CD4-positive, alpha-beta T cell treated with Interleukin-10 for 1 hour (primary cell): Measurements from ENCODE around the gene FMN2.
A peak's percentile ranks its signal among the peaks of the same experiment; 100 is the strongest.

Experiments
- DNase-seq: peaks from one replicate; pipeline ENCODE4 v3.0.0-alpha.2; 2020

Gene FMN2

DNA sequence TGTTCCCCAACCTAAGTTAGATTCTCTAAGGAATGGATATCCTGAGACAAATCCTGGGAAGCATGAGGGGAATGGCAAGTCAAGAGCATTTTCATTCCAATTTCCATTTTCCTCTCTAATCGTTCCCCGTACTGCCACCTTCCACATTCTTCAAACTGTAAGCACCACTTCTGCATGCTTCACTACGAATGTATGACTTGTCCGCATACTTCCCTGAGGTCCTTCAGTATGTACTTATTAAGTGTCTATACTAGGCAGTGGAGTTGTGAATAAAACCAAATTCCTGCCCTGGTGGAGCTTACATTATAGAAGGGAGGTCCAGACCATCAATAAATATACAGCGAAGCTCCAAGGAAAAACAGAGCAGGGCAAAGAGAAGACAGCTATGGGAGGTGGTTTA, 365.5 kb downstream of the FMN2 start:
- no peak for DNase-seq

- DNase-seq: no peak
Measured at GRCh38 chr1:240462277-240462676, 370.6 kb downstream of the FMN2 start.

DNA sequence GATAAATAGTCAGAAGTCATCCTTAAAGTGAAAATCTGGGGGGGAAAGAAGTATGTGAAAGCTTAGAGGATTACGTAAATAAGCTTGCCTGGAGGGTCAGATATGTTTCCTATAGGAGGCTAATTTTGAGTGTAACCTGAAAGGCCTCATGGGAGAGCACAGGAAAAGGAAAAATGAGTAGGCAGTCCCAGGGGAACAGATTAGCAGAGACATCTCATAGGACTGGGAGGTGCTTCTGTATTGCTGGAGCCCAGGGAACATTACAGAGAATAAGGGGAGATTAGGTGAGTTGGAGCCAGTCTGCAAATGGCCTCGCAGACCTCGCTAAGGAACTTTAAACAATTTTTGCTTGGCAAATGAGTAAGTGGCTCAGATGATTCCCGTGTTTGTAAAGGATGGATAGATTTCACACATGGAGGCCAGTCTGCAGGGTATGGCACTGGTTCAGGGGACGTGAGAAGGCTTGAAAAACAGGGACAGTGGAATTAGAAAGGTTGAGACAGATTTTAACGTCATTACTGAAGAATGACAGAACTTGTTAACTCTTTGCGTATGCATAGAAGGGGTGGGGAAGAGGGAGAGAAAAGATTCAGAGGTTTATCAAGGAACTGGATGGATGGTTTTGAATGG, 371.2 kb downstream of the FMN2 start:
- no peak for DNase-seq

- no peak for DNase-seq
Measured at GRCh38 chr1:240464099-240464498, 372.4 kb downstream of the FMN2 start.

- no peak for DNase-seq
Measured at GRCh38 chr1:240465531-240465940, 373.9 kb downstream of the FMN2 start.

- no peak for DNase-seq
Measured at GRCh38 chr1:240466509-240466908, 374.8 kb downstream of the FMN2 start.

DNA sequence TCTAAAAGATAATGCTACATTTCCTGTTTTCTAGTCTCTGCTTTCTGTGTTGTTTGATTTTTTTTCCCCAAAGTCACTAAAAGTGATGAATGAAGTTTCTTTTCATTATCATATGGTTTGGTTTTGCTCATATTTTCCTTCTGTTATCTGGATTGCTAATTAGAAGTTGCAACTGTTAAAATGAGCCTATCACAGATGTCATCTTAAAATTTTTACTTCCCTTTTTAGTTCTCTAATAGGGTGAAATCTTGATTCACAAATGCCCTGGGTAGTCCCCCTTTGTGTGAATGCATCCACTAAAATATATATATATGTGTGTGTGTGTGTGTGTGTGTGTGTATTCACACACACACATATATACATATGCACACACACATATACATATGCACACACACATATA, 376.2 kb downstream of the FMN2 start:
- DNase-seq: no peak

DNA sequence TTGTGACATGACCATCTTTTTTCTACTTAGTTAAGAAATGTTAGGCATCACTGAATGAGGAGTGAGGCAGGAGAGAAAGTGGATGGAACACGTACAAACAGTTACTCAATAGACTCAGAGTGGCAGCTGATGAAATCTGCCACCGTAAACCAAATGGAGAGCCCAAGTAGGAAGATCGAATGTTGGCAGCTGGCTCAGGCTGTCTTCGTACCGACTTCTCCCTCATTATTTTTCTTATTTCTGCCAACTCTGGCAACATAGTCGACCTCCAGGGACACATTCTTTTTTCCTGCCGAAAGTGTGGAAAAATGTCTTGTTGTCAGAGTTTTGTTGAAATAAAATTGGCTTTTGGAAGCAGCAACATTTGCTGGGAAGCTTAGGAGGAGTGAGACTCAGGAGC, 377.0 kb downstream of the FMN2 start:
- no peak for DNase-seq

GRCh38 chr1:240474133-240474614, 382.5 kb downstream of the FMN2 start:
- no peak for DNase-seq

GRCh38 chr1:240475832-240476231, 384.1 kb downstream of the FMN2 start:
- DNase-seq: no peak

DNA sequence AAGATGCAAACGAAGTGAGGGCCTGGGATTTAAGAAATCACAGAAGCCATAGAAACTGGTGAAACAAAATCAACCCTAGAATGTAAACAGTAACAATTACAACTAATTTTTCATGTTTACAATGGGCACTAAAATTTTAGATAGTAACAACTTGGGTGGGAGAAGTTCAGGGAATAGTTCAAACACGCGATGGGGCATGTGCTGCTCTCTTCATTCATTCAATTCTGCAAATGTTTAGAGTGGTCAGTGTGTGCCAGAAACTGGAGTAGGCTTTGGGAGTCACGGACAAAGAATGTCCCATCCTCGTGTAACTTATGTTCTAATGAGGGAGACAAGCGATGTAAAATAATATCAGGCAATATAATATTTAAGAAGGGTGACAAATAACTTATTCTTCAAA, 386.9 kb downstream of the FMN2 start:
- DNase-seq: no peak

DNA sequence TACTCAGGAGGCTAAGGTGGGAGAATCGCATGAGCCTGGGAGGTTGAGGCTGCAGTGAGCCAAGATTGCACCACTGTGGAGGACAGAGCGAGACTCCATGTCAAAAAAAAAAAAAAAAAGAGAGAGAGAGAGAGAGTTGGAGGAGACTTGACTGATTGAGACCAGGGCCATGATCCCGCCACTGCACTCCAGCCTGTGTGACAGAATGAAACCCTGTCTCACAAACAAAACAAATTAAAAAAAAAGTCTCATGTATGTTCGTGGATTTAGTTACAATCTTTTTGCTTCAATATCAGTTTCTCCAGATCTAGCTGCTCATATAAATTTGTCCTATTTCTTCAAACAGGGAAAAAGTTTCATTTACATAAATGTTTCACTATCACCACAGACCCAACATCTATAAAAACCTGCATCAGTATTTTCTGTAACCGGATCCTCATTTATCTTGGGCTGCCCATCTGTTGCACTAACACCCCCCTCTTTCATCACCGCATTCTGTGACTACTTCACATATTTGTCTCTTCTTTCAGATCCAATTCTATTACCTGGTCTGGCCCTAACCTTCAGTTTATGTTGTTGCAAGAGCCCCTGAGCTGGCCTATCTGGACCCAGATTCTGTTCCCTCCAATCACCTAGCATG, 393.2 kb downstream of the FMN2 start:
- no peak for DNase-seq

- no peak for DNase-seq
Measured at GRCh38 chr1:240486611-240487010, 394.9 kb downstream of the FMN2 start.

DNA sequence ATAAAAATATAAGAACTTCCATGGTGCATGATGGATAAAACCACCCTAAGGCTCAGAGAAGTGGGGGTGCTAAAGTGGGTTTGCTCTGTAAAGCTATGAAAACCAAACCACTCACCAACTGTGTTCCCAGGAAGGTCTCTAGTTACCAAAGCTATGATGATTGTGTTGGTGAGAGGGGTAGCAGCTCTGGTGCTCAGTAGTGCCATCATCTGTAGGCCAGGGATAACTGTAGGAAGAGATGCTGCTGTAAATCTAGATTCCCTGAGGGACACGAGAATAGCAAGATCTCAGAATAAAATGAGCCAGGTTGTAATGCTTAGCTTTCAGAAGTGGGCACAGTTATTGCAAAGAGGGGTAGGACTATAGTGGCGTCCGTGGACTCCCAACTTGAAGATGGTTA, 395.8 kb downstream of the FMN2 start:
- no peak for DNase-seq

DNA sequence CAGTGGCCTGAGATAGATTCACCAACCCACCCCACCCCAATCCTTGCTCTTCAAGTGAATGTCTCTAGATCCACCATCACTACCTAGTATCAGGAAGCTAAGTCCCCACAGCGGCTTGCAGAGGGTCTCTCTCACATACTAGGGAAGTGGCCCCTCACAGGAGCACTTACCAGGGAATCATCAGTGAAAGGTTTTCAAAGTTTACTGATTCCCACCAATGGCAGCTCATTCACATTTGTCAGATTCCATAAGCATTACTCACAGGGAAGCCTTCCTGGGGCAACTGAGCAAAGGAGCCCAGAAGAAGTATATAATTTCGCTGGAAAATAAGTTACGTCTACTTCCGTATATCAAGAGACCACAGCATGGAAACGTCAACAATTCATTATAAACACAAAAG, 399.5 kb downstream of the FMN2 start:
- no peak for DNase-seq

DNA sequence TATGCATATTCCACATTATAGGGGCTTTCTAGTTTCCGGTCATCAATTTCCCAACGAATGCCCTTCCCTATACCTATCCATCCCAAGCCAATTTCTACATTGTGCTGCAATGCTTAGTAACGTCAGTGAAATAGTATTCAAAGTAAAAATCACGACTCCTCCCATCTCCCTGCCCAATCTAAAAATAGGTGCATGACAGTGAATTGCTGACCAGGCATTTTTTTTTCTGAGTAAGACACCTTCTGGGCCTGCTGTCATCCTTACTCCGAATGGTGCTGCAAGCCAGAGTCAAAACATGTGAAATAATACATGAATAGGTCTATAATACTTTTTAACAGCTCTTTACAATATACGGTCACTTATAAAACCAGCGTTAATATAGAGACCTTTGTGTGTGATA, 400.1 kb downstream of the FMN2 start:
- no peak for DNase-seq

DNA sequence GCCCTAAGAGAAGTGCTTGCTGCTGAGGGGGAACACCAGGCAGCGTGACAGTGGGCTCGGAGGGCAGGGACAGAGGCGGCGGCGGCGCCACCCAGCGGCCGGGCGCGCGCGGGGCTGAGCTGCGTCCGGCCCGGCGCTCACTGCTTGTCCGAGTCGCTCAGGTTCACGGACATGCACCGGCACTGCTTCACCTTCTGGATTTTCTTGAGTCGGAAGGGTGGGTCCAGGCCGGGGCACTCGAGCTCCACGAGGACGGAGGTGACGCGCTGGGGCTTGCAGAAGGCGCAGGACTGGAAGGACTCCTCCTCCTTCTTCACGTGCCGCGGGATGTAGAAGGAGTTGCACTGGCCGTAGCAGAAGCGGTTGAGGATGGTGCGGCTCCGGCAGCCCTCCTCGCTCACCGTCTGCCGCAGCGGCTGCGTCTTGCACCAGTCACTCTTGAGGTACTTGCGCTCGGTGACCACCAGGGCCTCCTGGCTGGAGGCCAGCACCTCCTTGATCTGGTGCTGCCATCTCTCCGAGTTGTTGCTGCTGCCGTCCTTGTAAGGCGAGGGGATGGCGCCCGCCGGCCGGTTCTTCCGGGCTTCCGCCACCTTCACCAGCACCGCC, 401.3 kb downstream of the FMN2 start:
- DNase-seq: peak; percentile 14

DNA sequence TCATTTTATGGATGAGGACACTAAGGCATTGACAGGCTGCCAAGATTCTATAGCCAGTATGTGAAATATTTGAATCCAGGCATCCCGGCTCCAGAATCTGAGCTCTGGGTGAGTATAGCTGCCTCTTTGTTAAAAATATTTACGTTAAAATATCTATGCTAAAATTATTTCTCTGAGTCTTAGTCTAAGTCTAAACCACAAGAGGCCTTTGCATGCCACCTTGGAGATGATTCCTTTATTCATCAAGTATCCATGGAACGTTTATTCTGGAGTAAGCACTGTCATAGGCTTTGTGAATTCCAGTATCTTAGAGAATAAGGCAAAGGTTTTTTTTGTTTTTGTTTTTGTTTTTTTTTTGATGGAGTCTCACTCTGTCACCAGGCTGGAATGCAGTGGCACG, 403.9 kb downstream of the FMN2 start:
- DNase-seq: no peak

DNA sequence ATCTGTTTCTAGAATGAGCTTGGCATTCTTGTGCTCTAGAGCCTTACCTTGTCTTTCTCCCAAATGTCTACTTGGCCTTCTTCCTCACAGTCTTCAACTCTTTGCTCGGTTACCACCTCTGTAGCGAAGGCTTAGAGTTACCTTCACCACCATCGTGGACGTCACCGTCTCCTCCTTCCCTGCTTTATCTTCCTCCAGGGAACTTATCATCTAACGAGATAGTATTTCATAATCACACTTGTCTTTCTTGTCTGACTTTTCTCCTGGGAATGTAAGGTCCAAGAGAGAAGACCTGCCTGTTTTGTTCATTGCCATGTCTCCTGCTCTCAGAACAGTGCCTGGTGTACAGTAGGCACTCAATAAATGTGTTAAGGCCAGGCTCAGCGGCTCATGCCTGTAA, 404.7 kb downstream of the FMN2 start:
- DNase-seq: no peak

- no peak for DNase-seq
Measured at GRCh38 chr1:240496941-240497340, 405.3 kb downstream of the FMN2 start.

DNA sequence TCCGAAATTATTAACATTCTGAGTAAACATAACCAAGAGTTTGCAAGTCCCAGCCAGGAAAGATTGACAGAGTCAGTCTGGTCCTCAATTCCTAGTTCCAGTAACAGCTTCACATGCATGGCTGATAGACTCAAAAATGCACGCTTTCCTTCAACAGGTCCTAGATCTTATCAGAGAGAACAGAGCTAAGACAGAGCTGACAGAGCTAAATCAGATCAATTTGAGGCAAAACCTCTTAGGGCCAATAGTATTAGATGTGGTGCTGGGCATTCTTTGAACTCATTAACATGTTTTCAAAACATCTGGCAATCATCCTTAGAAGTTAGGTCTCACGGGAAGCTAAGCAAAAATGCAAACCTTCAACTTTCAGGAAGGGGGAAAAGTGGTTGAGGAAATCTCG, 406.2 kb downstream of the FMN2 start:
- DNase-seq: no peak

- no peak for DNase-seq
Measured at GRCh38 chr1:240498335-240498734, 406.7 kb downstream of the FMN2 start.

GRCh38 chr1:240499012-240499411, 407.3 kb downstream of the FMN2 start:
- DNase-seq: no peak

GRCh38 chr1:240500647-240501046, 409.0 kb downstream of the FMN2 start:
- no peak for DNase-seq

DNA sequence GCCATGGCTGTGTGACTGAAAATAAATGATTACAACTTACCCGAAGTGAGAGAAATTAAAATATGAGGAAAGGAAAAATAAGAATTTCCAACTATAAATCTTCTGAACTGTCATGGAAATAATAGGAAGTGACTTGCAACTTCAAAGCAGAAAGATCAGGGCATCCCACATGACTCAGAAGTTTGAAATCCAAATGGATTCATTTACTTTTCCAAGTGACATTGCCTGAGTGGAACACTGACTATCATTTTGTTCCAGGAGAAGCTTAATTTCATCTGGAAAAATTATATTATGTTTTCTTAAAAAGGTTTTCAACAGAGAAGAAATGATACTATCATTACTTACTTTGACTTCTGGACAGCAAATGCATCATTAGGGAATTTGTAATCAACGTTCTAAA, 409.4 kb downstream of the FMN2 start:
- no peak for DNase-seq
